ENCODE results near the gene SOX4.

GRCh38 chr6:21634582-21634981 lies 41.0 kb downstream of the SOX4 start:
- TF ChIP-seq CTCF (optimal IDR thresholded peaks at IDR 0.05 in 1 of 3, IDR thresholded peaks at IDR 0.05 in 1 of 3, conservative IDR thresholded peaks at IDR 0.05 in 1 of 3; ENCODE audit: extremely low read depth in 1 of 3, insufficient read depth in 2 of 3, low read length in 3 of 3) (no peak), EZH2 (IDR thresholded peaks at IDR 0.05; ENCODE audit: low read length) (no peak)
